HG03354 (cell line): Measurements from ENCODE around the gene ZNF185.

Experiments used
- ATAC-seq: cut with Tn5 transposase; IDR thresholded peaks from one replicate; pipeline ENCODE4 v1.9.1; 2021; ENCODE audit warnings: mild to moderate bottlenecking; ENCODE audit not compliant: unreplicated experiment, poor library complexity, severe bottlenecking

The ZNF185 gene

GRCh38 chrX:152893980-152894610, 3.8 kb upstream of the ZNF185 start:
- ATAC-seq = no peak

GRCh38 chrX:152895121-152895520, 2.7 kb upstream of the ZNF185 start:
- no peak for ATAC-seq

DNA sequence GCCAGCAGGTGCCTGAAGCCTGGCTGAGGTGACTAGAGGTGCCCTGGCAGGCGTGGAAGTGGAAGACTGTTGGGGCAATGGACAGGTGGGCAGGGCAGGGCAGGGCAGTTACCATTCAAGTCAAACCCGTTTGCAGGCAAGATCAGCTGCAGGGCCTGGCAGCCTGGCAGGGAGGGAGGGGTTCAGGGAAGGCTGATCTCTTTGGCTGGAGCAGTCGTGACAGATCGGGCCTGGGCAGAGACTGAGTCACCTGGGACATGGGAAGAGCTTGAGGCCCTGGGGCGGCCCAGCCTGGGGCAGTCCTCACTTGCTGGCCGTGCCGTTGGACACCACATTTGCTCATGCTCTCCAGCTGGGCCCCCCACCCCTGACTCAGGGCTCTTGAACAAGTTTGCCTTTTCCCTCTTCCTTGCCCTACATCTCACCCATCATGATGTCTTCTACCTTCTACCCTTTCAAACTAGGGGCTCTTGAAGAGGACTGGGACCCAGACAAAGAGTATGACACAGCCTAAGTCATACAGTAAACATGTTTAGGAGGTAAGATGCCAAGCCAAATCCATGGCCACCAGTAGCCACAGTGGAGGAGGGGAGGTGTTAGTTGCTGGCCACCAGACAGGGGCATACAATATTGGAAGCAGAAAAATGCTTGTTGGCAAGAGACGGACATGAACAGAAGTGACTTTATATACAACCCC, 2.0 kb upstream of the ZNF185 start:
- no peak for ATAC-seq

DNA sequence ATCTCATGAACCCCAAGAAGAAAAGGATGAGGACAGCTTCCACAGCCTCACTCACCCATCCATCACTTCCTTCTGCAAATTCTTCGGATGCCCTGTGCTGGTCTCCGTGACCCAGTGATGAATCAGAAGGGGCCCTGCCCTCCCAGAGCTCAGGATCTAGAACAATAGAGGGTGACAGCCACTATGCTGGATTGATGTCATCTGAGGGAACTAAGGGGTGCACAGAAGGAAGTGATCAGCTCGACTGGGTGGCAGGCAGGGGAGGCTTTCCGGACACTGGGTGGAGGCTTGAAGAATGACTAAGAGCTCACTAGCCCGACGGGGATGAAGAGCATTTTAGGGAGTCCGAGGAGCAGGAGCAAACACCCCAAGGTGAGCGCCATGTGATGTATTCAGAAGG, 1.4 kb upstream of the ZNF185 start:
- ATAC-seq = no peak

- no peak for ATAC-seq
Measured at GRCh38 chrX:152898442-152898841, 575 bp downstream of the ZNF185 start.

GRCh38 chrX:152899111-152899873, 1.4 kb downstream of the ZNF185 start:
- ATAC-seq = no peak

DNA sequence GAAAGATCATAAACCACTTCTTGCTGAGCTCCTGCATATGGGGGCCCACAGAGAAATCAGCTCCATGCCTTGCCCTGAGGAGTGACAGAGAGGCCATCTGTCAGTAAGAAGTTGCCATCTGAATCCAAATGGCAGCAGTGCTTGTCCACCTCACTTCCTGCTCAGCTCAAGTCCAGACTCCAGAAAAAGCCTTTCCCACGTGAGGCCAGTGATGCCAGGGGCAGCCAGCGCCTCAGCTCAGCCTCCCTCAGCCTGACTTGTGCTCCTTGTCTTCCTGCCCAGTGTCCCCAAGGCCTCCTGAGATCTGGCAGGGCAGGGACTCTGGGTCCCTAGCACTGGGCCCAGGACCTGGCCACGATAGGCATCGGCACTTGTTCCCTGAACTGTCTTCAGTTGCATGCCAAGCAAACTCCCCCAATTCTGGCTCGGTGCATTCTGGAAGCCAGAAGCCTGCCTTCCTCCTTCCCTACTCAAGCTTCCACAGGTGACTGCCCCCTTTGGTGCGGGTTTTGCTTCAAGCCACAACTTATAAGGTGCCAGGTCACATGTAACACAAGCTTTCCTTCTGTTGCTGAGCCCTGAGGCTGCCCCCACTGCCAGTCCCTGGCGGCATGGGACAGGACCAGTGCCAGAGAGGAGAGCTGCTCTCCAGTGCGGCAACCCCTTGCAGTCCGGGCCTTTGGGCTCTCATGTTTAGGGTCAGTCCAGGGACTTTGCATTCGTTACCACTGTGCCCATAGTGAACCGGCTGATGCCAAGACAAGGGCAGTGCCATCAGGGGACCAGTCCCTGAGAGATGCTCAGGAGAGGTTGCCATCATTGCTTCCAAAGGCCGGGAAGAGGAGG, 2.2 kb downstream of the ZNF185 start:
- ATAC-seq = no peak

- ATAC-seq = no peak
Measured at GRCh38 chrX:152900937-152901445, 3.1 kb downstream of the ZNF185 start.

DNA sequence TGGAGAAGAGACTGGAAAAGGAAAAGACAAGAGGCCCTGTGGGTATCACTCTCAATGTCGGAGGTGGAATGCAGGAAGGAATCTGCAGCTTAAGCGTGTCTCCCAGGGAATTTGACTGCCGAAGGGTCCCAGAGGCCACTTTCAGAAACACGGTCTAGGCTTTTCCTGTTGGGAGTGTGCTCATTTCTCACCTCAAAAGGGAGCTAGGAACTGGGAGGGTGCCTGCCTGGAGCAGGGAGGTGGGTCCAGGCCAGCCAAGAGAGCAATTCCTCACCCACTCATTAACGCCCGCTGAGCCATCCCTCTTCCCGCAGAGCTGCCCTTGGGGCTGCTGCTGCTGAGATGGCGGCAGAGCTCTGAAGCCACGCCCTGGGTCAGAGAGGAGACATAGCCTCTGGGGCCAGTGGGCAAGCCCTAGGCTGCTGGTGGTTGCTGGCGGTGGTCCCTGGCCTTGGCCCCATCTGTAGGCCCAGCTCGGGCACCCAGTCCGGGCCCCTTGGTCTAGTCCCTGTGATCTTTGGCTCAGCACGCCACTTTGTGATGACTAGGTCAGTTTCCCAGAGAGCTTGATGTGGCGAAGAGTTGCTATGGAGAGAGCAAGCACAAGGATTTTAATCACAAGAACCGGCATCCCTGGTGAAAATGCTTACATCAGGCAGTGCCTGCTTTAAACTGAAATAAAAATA, 4.1 kb downstream of the ZNF185 start:
- ATAC-seq = no peak

DNA sequence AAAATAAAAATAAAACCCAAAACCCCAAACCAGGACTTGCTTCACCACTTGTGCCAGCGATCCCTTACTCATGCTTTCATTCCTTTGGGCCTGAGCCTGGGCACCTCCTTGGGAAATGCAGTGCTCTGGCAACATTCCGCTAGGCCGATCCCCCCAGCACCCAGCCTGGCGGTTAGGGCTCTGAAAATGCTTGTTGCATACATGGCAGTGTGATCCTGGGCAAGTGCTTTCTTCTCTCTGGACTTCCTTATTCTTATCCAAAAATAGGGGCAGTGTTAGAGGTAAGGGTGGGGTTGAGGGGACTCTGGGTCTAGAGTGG, 4.6 kb downstream of the ZNF185 start:
- ATAC-seq = no peak

DNA sequence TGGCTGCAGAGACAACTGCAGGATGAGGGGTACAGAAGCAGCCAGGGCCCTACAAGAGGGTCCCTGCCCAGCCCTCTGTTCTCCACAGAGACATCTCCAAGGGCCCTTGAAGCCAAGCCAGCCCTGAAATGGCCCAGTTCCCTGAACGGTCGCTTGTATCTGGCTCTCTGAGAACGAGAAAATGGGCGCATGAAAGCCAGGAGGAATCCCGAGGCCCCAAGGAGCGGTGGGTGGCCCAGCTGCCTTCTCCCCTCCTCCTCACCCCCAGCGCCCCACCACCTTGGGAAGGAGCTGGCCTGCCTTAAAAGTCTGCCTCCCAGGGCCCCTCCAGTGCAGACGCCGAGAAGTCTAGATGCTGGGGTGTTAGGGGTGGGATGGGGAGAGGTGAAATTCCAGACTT, 5.7 kb downstream of the ZNF185 start:
- no peak for ATAC-seq

GRCh38 chrX:152904151-152905080, 6.5 kb downstream of the ZNF185 start:
- ATAC-seq = no peak

DNA sequence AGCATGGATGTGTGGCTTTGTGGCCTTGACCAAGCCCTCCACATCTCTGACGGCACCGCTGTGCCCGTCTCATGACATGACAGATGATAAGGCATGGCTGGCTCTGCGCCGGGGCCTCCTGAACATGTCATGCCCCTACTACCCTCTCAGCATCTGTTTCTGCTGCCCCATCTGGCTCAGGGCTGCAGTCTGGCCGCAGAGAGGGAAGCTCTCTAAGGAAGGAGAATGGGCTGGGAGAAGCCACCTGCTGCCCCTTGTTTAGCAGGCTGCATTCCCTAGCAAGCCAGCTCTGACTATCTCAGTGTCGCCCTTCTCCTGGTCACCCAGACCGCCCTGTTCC, 7.2 kb downstream of the ZNF185 start:
- no peak for ATAC-seq

- ATAC-seq = no peak
Measured at GRCh38 chrX:152907084-152907651, 9.3 kb downstream of the ZNF185 start.

- ATAC-seq = no peak
Measured at GRCh38 chrX:152908486-152908885, 10.6 kb downstream of the ZNF185 start.

DNA sequence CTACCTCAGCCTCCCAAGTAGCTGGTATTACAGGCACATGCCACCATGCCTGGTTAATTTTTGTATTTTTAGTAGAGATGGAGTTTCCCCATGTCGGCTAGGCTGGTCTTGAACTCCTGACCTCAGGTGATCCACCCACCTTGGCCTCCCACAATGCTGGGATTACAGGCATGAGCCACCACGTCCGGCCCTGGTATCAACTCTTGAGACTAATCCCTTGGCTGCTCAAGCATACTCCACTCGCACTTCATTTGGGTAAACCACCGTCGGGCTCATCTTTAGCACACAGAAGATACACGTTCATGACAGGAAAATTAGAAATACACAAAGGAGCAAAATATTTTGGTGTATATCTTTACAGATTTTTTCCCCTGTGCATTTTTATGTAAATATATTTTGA, 12.2 kb downstream of the ZNF185 start:
- peak; percentile 73 for ATAC-seq

GRCh38 chrX:152912106-152912505, 14.2 kb downstream of the ZNF185 start:
- ATAC-seq = no peak

DNA sequence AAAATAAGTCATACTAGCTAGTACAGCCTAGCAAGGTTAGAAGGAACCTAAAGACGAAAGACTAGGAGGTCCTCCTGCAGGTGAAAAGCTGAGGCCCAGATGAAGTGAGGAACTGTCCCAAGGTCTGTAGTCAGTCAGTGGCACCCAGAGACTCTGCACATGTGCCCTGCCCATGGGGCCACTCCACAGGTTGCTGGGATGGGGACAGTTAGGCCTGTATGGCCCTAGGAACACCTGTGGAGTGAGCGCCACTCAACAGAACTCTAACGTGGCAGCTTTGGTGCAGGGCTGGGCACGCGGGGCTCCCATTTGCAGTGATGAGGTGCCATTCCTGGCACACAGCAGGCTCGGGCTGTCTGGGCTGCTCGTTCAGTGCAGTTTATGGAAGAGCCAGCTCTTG, 14.8 kb downstream of the ZNF185 start:
- no peak for ATAC-seq
